ENCODE results near the gene UBE2E2.

GRCh38 chr3:23383875-23384274 lies 180.7 kb downstream of the UBE2E2 start:
- TF ChIP-seq CTCF (conservative IDR thresholded peaks at IDR 0.05 in 1 of 2, IDR thresholded peaks at IDR 0.05 in 1 of 2; ENCODE audit: extremely low read depth in 1 of 2, insufficient read depth in 1 of 2, low read depth in 1 of 2, low read length in 2 of 2) (no peak), EZH2 (IDR thresholded peaks at IDR 0.05; ENCODE audit: borderline replicate concordance, low read length) (no peak)
